Measurements from ENCODE around the gene ERGIC3. TPM values are rescaled to one million over a fixed set of nuclear protein-coding genes. Genes with fewer than 3 reads are reported as not detected.

ERGIC3 gene
- polyA plus RNA-seq, 1 of the 3 experiments (the other 2 are of a cell fraction), result 661 TPM

DNA sequence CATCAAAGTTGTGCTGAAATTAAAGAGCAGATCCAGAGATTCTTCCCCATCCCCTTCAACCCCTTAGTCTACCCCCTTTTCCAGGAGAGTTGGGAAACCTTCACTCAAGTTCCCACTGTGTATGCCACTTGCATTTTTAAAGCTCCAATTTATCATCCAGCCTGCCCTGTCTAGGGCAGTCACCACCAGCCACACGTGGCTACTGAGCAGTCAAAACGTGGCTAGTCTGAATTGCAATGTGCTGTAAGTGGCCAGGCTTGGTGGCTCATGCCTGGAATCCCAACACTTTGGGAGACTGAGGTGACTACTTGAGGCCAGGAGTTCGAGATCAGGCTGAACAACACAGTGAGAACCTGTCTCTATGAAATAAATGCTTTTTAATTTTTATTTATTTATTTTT lies 34.9 kb downstream of the ERGIC3 start (continued):
- TF ChIP-seq, protein P1, sequence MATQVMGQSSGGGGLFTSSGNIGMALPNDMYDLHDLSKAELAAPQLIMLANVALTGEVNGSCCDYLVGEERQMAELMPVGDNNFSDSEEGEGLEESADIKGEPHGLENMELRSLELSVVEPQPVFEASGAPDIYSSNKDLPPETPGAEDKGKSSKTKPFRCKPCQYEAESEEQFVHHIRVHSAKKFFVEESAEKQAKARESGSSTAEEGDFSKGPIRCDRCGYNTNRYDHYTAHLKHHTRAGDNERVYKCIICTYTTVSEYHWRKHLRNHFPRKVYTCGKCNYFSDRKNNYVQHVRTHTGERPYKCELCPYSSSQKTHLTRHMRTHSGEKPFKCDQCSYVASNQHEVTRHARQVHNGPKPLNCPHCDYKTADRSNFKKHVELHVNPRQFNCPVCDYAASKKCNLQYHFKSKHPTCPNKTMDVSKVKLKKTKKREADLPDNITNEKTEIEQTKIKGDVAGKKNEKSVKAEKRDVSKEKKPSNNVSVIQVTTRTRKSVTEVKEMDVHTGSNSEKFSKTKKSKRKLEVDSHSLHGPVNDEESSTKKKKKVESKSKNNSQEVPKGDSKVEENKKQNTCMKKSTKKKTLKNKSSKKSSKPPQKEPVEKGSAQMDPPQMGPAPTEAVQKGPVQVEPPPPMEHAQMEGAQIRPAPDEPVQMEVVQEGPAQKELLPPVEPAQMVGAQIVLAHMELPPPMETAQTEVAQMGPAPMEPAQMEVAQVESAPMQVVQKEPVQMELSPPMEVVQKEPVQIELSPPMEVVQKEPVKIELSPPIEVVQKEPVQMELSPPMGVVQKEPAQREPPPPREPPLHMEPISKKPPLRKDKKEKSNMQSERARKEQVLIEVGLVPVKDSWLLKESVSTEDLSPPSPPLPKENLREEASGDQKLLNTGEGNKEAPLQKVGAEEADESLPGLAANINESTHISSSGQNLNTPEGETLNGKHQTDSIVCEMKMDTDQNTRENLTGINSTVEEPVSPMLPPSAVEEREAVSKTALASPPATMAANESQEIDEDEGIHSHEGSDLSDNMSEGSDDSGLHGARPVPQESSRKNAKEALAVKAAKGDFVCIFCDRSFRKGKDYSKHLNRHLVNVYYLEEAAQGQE (IDR thresholded peaks at IDR 0.05; ENCODE audit: low read depth, low read length), result no peak
- TF ChIP-seq ELF1 (IDR thresholded peaks at IDR 0.05), result no peak
- TF ChIP-seq TAF1 (IDR thresholded peaks at IDR 0.05; ENCODE audit: borderline replicate concordance, low read depth, low read length), result no peak
- no peak for TF ChIP-seq USF2 (IDR thresholded peaks at IDR 0.05; ENCODE audit: borderline replicate concordance, low read depth, low read length)
- no peak for TF ChIP-seq RCOR1 (IDR thresholded peaks at IDR 0.05; ENCODE audit: low read length)

DNA sequence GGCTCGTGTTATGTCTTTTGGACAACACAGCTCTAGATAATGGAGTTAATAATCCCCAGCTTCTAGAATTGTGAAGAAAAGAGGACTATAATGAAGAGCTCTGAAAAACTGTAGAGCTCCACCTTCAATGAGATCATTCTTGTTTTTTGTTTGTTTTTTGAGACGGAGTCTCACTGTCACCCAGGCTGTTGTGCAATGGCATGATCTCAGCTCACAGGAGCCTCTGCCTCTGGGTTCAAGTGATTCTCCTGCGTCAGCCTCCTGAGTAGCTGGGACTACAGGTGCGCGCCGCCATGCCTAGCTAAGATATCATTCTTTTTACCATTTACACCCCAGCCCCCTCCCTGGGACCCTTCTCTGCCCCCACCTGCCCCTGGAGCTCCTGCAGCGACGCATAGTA lies 36.6 kb downstream of the ERGIC3 start:
- Histone ChIP-seq H3K9ac (no peak overlapping the region), H3K4me3 (ENCODE audit: low read depth in 2 of 2, low read length in 1 of 2) (no peak overlapping the region), H3K36me3 (replicated peaks in 1 of 2; ENCODE audit: control insufficient read depth in 1 of 2, insufficient read depth in 2 of 2, low read length in 1 of 2) (no peaks in the 10 kb centered on the region), H3K79me2 (ENCODE audit: insufficient read depth) (no peaks in the 10 kb centered on the region), H3F3A (replicated peaks; ENCODE audit: insufficient read depth) (no peaks in the 10 kb centered on the region), H3K27me3 (ENCODE audit: insufficient read depth) (no peaks in the 10 kb centered on the region), H3K4me1 (ENCODE audit: control insufficient read depth in 1 of 2, insufficient read depth in 2 of 2, low read depth in 1 of 2, low read length in 1 of 2) (no peaks in the 10 kb centered on the region), H3K9me3 (no peaks in the 10 kb centered on the region; the same call in 1 of the 2 replicates), H3K9me2 (no peaks in the 10 kb centered on the region), H3K4me2 (no peak overlapping the region), H2AFZ (ENCODE audit: low read depth) (no peak overlapping the region), H4K20me1 (ENCODE audit: insufficient read depth) (no peaks in the 10 kb centered on the region), H3K27ac (ENCODE audit: low read depth in 2 of 2, low read length in 1 of 2) (no peak overlapping the region)
- POLR2A ChIA-PET, result no interaction called here
- WGBS (ENCODE audit: low lambda C conversion rate), result 87% methylated on average over 8 of the region's 8 CpGs
- CTCF ChIA-PET, result interaction anchor here (2.1 kb wide), 1 partner anchor 11 kb away, joined by 6 read pairs; no protein-coding TSS in a partner anchor
- DNase-seq, result no peak
- no peak for TF ChIP-seq TCF12 (IDR thresholded peaks at IDR 0.05)
- TF ChIP-seq RCOR1 (IDR thresholded peaks at IDR 0.05; ENCODE audit: low read length), result no peak
- no peak for TF ChIP-seq MEF2A (IDR thresholded peaks at IDR 0.05; ENCODE audit: borderline replicate concordance, low read depth)

DNA sequence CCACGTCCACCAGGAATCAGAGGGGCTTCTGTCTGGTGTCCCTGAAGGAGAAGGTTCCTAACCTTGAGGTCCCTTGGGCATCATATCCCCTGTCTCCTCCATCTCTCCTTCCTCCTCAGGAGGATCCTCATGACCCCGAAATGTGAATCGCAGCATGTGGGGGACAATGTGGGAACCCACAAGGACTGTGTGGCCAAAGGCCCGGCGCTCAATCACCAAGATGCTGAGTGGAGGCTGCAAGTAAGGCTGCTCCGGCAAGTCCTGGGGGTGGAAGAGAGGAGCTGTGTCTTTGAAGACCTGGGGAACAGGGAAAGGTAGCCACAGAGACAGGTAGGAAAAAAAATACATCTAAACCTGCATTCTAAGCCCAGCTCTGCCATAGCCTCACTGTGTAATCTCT lies 37.3 kb downstream of the ERGIC3 start:
- no peak for DNase-seq
- Histone ChIP-seq H3K4me2 (no peak overlapping the region), H3K9ac (no peak overlapping the region), H3K27ac (ENCODE audit: low read depth in 2 of 2, low read length in 1 of 2) (no peak overlapping the region), H2AFZ (ENCODE audit: low read depth) (no peak overlapping the region), H3K36me3 (replicated peaks in 1 of 2; ENCODE audit: control insufficient read depth in 1 of 2, insufficient read depth in 2 of 2, low read length in 1 of 2) (no peaks in the 10 kb centered on the region), H3K27me3 (ENCODE audit: insufficient read depth) (no peaks in the 10 kb centered on the region), H3K9me2 (no peaks in the 10 kb centered on the region), H3K4me1 (ENCODE audit: control insufficient read depth in 1 of 2, insufficient read depth in 2 of 2, low read depth in 1 of 2, low read length in 1 of 2) (no peaks in the 10 kb centered on the region), H3K79me2 (ENCODE audit: insufficient read depth) (no peaks in the 10 kb centered on the region), H3F3A (replicated peaks; ENCODE audit: insufficient read depth) (no peaks in the 10 kb centered on the region), H4K20me1 (ENCODE audit: insufficient read depth) (no peaks in the 10 kb centered on the region), H3K4me3 (ENCODE audit: low read depth in 2 of 2, low read length in 1 of 2) (no peak overlapping the region), H3K9me3 (no peaks in the 10 kb centered on the region; the same call in 1 of the 2 replicates)
- WGBS (ENCODE audit: low lambda C conversion rate), result 90% methylated on average over 6 of the region's 6 CpGs
- CTCF ChIA-PET, result interaction anchor here (2.1 kb wide), 1 partner anchor 12 kb away, joined by 6 read pairs; no protein-coding TSS in a partner anchor
- POLR2A ChIA-PET, result no interaction called here
- TF ChIP-seq FOXJ3 (CRISPR knock-in tag; IDR thresholded peaks at IDR 0.05) (no peak), IRF3 (IDR thresholded peaks at IDR 0.05; ENCODE audit: low read depth, low read length) (no peak), FOXM1 (IDR thresholded peaks at IDR 0.05; ENCODE audit: low read depth) (no peak), USF2 (IDR thresholded peaks at IDR 0.05; ENCODE audit: borderline replicate concordance, low read depth, low read length) (no peak), YY1 (IDR thresholded peaks at IDR 0.05; ENCODE audit: low read depth) (no peak), SMC3 (IDR thresholded peaks at IDR 0.05; ENCODE audit: low read depth, low read length) (no peak), POLR2AphosphoS5 (IDR thresholded peaks at IDR 0.05; ENCODE audit: low read depth, low read length) (no peak), RXRA (IDR thresholded peaks at IDR 0.05; ENCODE audit: borderline replicate concordance, low read depth) (no peak), TEAD4 (IDR thresholded peaks at IDR 0.05; ENCODE audit: borderline replicate concordance, insufficient read depth) (no peak), SIN3A (IDR thresholded peaks at IDR 0.05; ENCODE audit: borderline replicate concordance, low read depth, low read length) (no peak), GATA2 (CRISPR knock-in tag; IDR thresholded peaks at IDR 0.05) (no peak), JUND (IDR thresholded peaks at IDR 0.05) (no peak), ELF1 (IDR thresholded peaks at IDR 0.05) (no peak), RFX5 (IDR thresholded peaks at IDR 0.05; ENCODE audit: low read length) (no peak)
- TF ChIP-seq, protein P2, sequence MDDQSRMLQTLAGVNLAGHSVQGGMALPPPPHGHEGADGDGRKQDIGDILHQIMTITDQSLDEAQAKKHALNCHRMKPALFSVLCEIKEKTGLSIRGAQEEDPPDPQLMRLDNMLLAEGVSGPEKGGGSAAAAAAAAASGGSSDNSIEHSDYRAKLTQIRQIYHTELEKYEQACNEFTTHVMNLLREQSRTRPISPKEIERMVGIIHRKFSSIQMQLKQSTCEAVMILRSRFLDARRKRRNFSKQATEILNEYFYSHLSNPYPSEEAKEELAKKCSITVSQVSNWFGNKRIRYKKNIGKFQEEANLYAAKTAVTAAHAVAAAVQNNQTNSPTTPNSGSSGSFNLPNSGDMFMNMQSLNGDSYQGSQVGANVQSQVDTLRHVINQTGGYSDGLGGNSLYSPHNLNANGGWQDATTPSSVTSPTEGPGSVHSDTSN (IDR thresholded peaks at IDR 0.05), result no peak
